ENCODE data around the gene IRGQ.
"Not testable (repeated sequence)": the region's sequence is repeated elsewhere in the genome, so short reads cannot be mapped to it uniquely, and the experiment has no call there.

Gene IRGQ

DNA sequence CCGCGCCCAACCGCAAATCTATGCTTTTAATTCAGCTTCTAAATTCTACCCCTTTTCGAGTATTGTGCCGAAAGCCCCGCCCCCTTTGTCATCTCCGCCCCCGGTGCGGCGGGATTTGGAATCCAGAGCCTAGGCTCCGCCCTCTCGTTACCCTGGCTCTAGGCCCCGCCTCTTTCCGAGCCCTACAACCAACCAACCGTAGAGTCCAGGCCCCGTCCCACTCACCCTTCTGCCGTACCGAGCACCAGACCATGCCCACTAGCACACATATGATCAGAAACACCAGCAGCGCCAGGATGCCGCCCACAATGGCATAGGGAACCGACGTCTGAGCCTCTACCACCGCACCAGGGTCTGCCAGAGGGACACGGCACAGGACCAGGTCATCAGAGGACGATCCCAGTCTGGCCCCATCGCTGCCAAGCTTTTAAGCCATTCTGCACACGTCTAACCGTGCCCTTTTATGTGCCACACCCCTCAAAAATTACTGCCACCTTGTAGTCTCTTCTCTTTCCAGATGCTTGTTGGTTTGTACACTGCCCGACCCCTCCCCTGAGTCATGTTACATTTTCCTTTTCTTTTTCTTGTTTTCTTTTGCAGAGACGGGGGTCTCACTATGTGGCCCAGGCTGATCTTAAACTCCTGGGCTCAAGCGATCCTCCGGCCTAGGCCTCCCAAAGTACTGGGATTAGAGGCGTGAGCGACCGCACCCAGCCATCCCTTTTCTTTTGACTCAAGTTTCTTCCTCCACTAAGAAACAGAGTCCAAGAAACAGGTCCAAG lies 28.1 kb upstream of the IRGQ start:
- DNase-seq = no peak

DNA sequence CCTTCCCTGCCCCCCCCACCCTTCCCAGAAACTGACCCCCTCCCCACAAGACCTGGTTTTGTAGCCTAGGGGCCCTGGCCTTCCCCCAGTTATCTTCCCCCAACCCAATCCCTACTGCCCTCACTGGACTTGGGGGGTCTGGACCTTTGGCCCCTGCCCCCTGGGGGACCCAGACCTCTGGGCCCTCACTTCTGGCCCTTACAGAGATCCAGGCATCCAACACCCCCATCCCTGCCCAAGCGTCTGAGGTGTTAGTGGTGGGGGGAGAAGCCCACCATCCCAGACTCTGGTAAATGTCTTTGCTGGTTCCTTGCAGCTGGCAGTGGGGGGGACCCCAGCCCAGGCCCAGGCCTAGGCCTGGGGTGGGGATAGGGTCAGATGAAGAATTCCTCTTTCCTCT lies 27.0 kb upstream of the IRGQ start:
- no peak for DNase-seq

DNA sequence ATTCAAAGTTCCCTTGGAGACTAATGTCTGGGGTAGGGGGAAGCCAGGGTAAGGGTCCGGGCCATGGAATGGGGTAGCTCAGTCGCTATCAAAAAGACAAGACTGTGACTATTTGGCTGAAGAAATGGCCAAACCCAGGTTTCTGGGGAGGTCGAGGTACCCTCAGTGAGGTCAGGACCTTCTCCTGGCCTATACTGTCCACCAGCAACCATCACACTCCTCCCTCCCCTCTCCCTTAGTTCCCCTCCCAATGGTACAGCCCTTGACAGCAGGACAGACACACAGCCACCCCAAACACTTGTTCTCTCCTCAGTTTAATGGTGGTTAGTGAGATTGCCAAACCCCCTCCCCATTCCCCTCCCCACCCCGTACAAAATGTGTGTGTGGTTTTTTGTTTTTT lies 26.1 kb upstream of the IRGQ start:
- DNase-seq = no peak

DNA sequence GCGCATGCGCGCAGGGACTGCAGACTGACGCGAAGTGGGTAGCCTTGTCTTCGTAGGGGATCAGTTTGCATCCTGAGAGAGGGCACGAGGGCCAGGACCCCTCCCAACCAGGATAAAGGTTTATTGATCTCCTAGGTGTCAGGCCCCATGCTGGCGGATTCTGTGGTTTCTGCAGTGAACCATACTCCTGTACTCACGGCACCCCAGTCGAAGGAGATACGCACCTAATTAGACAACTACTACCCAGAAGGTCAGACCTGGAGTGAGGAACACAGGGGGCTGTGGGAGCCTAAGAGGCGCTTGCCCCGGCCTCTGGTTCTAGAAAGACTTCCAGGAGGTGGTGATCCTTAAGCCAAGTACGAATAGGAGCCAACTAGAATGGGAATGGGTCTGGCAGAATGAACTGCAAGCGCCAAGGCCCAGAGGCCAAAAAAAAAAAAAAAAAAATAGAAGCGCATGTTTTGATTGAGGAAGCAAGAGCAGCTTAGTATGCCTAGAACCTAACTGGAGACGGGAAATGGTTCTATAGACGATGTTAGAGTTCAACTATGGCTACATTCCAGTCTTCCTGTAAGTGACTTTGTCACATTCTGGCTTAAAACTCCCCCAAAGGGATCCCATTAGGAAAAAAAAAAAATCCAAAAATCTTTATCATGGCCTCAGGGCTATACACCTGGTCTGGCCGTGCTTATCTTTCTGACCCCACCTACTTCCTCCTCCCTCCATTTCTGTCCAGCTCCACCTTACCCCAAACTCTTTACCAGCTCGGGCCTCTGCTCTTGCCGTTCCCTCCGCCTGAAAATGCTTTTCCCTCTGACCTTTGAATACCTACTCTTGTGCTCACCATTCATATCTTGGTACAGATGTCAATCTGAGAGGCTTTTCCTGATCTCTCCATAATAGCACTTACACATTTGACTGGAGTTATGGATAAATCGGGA lies 24.4 kb upstream of the IRGQ start:
- DNase-seq = peak in 3 of 5 experiments; percentile 60 to 82 (median 76)

DNA sequence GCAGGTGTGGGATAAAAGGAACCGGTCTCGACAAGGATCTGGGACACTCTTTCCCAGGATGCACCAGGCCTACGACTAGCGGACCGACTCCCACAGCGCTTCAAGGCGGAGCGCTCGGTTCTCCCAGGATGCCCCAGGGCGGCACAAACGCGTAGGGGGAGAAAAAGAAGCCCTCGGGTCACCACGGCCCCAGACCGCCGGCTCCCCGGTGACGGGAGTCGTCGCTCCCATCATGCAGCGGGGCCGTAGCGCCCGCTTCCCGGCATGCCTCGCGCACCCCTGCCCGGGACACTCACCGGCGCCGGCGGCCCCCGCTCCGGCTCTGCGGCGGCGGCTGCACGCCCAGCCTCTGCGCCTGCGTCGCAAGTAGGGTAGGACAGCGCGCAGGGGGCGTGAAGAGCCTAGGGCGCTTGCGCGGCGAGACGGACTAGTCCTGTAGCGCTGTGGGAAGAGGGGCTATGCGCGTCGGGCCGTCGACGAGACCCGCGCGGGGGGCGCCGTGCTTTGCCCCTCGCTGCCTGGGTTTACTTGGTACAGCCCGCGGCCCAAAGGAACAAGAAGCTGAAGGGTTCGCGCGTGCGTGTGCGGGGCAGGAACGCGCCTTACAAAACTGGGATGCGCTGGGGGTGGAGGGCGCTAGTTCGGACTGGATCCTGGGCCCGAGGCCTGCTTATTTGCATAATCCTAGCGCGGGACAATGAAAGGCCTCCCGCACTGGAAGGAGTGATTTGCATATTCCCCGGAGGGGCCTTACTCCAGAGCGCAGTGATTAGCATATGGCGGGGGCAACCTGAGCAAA lies 23.5 kb upstream of the IRGQ start, which contains the start of gene ZNF428:
TSS of gene ZNF428 (minus strand) at position 368 of the 799 bp plus-strand sequence. CDS start 5,325 bp downstream, outside the sequence.
- DNase-seq = peak; percentile 71 to 93 (median 84)

DNA sequence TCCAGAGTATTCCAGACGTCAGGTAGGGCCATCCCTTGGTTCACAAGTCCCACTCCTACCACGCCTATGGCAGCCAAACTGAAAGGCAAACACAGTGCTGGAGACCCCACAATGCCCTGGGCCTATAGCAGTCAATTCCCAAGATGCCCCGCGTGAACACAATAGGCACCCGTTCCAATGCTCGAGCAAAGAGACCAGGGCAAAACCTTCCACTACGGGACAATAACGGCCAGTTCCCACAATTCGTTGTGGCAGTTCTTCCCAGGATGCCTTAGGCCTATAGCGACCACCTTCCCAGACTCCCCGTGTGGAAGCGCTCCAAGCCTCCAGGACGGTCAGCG lies 23.0 kb upstream of the IRGQ start:
- peak in 1 of 5 experiments; percentile 82 for DNase-seq

DNA sequence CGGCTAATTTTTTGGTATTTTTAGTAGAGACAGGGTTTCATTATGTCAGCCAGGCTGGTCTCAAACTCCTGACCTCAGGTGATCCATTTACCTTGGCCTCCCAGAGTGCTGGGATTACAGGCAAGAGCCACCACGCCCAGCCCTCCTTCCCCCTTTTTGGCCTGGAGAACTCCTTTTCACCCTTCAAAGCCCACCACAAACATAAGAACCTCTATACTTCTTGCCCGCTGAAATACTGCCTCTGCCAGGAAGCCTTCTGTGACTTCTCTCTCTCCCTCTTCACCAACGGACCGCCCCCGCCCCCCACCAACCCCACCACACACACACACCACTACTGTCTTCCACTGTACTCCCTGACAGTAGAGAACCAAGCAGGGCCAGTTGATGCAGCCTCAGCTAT lies 21.0 kb upstream of the IRGQ start:
- DNase-seq = no peak

DNA sequence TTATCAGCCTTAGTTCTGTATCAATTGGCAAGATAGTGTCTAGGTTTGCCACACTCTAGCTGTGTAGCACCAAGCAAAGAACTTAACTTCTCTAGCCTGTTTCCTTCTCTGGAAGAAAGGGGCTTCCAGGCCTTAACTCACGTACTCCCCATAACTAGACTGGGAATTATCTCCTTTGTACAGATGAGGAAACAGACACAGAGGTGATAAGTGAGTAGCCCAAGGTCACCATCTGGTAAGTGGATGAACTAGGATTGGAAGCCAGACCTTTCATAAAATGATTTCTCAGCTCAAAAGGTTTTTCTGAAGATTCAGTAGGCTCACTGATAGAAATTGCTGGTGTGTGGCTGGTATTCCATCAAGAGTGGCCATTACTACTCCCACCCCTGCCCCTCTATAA lies 20.4 kb upstream of the IRGQ start:
- no peak for DNase-seq

DNA sequence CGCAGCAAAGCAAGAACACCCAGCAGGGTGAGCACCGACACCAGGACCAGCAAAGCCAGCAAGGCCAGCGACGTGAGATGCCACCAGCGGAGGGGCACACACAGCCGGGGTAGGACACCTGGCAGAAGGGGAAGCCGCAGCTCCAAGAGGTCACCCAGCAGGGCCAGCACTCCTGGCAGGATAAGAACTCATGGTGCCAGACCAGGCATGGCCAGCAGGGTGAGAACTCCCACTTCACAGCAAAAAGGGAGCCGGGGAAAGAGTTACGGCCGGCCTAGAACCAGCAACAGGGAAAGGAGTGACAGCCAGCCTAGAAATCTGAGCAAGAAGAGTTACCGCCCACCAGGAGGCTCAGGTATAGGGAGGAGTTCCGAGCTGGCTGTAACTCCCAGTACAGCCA lies 16.4 kb upstream of the IRGQ start:
- no peak for DNase-seq

DNA sequence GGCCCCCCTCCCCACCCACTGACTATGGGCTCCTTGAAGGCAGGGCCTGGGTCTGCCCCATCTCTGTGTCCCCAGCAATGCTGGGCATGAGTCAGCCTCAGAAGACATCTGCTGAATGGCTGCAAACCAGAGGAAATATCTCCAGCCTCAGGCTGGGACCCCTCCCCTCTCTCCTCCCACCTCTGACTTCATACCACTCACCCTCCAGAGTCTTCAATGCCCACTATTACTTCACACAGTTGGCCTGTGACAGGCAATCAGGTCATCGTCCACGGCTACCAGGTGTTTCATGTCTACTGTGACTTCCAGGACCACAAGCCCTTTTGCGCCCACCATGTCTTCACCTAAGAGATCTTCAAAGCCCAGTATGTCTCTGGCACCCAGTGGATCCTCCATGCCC lies 15.9 kb upstream of the IRGQ start, which contains the start of gene SRRM5:
TSS of gene SRRM5 (plus strand) at position 301 of the 400 bp plus-strand sequence. CDS start at position 335, 34 bp downstream.
- DNase-seq = no peak

DNA sequence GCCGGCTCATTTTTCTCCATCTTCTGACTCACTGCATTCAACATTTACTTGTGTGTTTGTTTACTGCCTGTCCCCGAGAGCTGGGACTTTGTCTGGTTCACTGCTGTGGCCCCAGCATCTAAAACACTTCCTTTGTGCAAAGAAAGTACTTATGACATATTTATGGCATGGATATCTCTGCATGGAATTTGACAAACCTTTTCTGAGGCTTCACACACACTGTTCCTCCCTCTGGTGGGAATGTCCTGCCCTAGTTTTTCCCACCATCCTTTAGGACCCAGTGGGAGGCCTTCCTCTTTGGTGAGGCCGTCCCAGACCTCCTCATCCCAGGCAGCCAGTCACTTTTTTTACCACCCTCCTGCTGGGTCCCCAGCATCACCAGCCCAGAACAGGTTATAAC lies 14.6 kb upstream of the IRGQ start:
- no peak for DNase-seq

DNA sequence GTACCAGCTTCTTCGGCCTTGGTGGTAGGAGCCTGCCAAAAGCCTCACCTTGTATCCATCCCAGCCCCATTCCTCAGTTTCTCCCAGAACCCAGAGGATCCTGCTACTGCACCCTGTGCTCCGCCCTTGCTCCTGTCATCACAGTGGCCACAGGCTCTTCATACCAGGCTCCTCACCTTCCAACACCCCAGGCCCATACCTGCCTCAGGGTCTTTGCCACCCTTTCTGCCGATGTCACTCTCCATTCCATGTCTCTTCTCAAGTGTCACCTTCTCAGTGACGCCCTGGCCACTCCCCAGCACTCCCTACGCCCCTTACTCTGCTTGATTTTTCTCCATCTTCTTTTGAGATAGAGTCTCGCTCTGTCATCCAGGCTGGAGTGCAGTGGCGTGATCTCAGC lies 13.9 kb upstream of the IRGQ start:
- DNase-seq = no peak

DNA sequence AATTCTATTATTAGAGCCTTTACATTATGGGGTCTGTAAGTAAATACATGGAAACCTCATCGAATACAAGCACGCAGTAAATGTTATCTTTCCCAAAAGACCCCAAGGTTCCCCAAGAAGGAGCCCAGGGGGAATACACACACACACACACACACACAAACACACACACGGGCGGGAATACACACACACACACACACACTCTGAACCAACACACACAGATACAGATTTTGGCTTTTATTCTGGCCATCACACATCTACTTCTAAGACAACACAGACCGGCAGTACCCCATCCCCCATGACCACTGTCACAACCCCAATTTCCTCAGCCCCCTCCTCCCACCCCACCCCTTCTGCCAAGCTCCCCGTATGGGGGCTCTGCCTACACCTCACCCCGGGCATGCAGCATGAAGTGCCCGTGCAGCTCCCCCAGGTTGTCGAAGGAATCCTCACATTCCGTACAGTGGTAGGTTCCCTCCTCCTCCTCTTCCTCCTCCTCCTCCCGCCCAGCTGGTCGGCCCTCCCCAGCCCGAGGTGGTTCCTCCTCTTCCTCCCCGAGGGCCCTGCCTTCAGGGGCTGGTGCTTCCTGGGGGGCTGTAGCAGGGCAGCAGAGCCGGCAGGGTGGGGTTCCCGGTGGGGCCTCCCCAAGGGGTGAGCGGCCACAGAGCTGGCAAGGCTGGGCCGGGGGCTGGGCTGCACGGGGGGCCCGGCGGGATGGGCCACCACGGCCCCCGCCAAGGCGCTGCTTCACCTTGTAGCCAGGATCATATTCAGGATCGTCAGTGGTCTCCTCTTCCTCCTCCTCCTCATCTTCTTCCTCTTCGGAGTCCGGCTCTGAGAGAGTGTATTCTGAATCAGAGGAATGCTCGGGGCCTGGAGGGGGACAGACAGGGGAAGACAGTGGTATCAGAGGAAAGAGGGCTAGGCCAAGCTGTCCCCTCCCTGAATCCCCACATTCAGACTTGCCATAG lies 11.6 kb upstream of the IRGQ start:
- DNase-seq = no peak

DNA sequence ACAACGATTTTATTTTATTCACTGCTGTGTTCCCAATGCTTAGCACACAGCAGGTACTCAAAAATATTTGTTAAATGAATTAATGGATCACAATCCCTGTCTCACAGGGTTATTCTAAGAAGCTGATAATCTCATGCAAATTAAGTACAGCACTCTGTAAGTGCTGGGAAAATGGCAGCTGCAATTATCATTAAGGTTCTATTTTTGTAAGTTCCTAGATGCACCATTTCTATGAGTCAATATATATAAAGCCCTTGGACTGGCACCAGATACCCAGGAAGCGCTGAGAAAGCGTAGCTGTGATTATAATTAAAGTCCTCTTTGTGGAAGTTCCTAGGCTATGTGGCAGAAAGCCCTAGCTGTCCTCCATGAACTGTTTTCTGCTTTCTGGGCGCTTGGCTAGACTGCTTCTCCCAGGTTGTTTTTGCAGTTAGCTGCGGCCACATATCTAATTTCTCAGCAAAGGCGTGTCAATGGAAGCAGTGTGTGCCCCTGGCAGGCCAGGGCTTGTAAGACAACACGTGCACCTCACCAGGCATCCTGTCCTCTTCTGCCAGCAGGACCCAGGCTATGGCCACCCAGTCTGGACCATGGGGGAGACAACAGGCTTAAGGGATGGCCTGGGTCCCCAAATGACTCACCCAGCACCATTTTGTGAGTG lies 10.8 kb upstream of the IRGQ start:
- no peak for DNase-seq

DNA sequence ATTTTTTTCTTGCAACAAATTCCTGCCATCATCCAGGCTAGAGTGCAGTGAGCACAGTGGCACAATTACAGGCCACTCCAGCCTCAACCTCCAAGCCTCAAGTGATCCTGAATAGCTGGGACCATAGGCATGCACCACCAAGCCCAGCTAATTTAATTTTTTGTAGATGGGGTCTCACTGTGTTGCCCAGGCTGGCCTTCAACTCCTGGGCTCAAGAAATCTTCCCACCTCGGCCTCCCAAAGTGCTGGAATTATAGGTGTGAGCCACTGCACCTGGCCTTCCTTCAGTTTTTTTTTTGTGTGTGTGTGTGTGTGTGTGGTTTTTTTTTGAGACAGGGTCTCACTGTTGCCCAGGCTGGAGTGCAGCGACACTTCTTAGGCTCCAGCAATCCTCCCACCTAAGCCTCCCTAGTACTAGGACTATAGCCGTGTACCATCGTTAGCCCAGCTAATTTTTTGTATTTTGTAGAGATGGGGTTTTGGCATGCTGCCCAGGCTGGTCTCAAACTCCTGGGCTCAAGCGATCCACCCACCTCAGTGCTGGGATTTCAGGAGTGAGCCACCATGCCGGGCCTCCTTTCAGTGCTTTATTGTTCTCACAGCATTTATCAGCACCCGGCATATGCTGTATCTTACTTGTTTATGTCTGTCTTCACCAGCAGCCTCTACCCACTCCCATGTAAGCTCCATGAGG lies 10.1 kb upstream of the IRGQ start:
- DNase-seq = no peak

DNA sequence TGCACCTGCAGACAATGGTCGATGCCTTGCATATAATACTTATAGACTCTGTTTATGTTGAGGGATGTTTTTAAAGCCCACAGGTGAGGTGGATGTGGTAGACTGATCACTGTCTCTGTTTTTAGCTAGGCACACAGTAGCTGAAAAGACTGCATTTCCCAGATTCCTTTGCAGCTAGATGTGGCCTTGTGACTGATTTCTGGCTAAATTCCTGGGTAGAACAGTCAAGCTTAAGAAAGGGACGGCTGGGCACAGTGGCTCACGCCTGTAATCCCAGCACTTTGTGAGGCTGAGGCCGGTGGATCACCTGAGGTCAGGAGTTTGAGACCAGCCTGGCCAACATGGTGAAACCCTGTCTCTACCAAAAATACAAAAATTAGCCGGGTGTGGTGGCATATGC lies 4.4 kb upstream of the IRGQ start:
- DNase-seq = not testable (repeated sequence)

DNA sequence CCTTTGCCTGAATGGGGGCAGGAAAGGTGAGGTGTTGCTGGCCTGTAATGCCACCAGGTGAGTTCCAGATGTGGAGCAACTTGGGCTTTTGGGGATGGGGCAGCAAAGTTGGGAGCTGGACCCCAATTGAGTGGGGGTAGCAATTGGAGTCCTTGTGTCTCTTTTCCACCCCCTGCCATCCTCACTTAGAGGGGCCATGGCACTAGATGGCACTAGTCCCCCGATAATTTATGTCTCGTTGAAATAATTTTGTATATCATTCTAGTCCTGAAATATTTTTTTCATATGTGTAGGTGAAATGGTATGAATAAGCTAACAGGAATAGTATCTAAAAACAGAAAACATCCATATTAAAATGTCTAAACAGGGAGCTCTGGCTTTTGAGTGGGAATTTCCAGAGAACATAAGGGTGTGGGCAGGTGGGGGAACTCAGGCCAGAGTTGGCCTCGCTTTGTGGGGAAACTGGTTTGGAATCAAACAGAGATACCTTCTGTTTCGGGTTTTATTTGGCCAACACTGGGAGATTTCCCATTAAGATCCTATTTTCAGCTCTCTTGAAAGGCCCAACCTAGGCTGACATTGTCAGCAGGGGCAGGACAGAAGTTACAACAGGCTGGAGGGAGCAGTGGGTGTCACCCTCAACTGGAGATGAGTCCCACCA lies 3.8 kb upstream of the IRGQ start:
- DNase-seq = no peak

DNA sequence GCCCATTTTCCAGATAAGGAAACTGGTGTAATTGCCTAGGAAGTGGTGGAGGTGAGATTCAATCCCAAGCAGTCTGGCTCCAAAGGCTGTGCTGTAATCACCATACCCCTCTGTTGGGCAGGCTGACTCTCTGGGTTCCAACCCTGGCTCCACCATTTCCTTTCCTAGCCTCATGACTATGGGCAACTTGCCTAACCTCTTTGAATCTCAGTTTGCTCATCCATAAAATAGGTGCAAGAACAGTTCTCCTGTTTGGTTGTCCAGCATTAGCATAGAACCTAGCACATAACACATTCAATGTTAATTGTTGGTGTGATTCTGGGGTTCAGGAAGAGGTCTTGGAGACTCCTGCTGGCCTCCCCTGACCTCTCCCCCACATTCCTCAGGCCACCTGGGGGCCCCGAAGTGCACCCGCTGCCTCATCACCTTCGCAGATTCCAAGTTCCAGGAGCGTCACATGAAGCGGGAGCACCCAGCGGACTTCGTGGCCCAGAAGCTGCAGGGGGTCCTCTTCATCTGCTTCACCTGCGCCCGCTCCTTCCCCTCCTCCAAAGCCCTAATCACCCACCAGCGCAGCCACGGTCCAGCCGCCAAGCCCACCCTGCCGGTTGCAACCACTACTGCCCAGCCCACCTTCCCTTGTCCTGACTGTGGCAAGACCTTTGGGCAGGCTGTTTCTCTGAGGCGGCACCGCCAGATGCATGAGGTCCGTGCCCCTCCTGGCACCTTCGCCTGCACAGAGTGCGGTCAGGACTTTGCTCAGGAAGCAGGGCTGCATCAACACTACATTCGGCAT lies 2.7 kb upstream of the IRGQ start:
- no peak for DNase-seq

DNA sequence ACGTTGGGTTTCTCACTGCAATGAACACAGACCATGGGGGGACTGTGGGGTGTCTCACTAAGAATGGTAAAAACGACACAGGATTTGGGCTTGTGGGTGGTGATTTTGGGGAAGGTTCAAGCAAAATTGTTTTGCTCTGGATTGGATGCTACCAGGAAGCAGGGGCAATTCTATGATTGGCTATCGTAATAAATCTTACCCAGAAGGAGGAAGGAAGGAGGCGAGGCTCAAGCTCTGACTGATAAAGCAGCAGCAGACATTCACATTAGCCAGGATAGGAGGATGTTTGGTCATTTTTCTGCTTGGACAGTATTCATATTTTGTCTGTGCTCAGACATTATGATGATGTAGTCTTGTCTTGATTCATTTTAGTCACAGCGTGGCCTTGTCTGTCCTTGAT lies 1.9 kb upstream of the IRGQ start:
- no peak for DNase-seq
